HepG2 (cell line): ENCODE measurements around the gene ZNF618. TPM values are rescaled to one million over a fixed set of nuclear protein-coding genes. Genes with fewer than 3 reads are reported as not detected.

ENCODE experiments used
- ATAC-seq: fragments of 200-7000 bp; cut with Tn5 transposase; 3 replicates; pipeline ENCODE4 v1.9.1; 2020; ENCODE audit warnings: mild to moderate bottlenecking, moderate library complexity
- BruUV-seq: library from RNA; stranded (reverse); fragments of 400-500 nt; replicated peaks from 2 replicates; lab custom pipeline; 2021; lab: Mats Ljungman, UMichigan
- CTCF ChIA-PET: fragments of 300-600 bp; formaldehyde crosslinking; extraction: SDS; loops from one replicate; lab custom pipeline; 2021; ENCODE audit warnings: low total read pairs, inconsistent platforms, low intra/inter-chr PET ratio; lab: Yijun Ruan, JAX
- POLR2A ChIA-PET: fragments of 350-600 bp; sonication (Branson Sonifier 250); formaldehyde crosslinking; loops from one replicate; lab custom pipeline; 2020; ENCODE audit warnings: antibody characterized with exemption, inconsistent platforms; lab: Yijun Ruan, JAX
- DNase-seq: peaks from one replicate; pipeline ENCODE4 v3.0.0-alpha.2; 2015; ENCODE audit warnings: low spot score
- FAIRE-seq: peaks from 3 replicates; lab custom pipeline; 2011; peaks lifted over from hg19 to GRCh38; lab: Jason Lieb, UNC
- H2AFZ ChIP-seq: one replicate; pipeline ENCODE4 v1.6.1; 2011; ENCODE audit warnings: low read length, inconsistent platforms
- H3K27ac ChIP-seq: fragments of 300-600 bp; 3 replicates; pipeline ENCODE4 v1.8.0; 2011; ENCODE audit warnings: mixed run types, mild to moderate bottlenecking, mixed read lengths, low read length, inconsistent platforms; ENCODE audit not compliant: insufficient read depth; ENCODE audit errors: extremely low read length
- H3K27me3 ChIP-seq, 2 experiments: fragments of 200-600 bp in 1 of 2; 2 replicates in 1 of 2; 3 replicates in 1 of 2; pipeline versions ENCODE4 v1.6.0 to v1.8.0; 2011; ENCODE audit warnings: low read length in 2 of 2, mild to moderate bottlenecking in 2 of 2, moderate library complexity in 2 of 2, inconsistent platforms in 1 of 2; ENCODE audit not compliant: insufficient read depth in 2 of 2, control insufficient read depth in 1 of 2
- H3K36me3 ChIP-seq, 2 experiments: fragments of 200-600 bp in 1 of 2; replicated peaks in 1 of 2; 2 replicates in 1 of 2; 3 replicates in 1 of 2; pipeline versions ENCODE4 v1.5.1 to v1.8.0; 2011; ENCODE audit warnings: low read length in 2 of 2, inconsistent platforms in 1 of 2; ENCODE audit not compliant: insufficient read depth in 2 of 2, control insufficient read depth in 1 of 2
- H3K4me1 ChIP-seq: 2 replicates; pipeline ENCODE4 v1.5.1; 2012; ENCODE audit warnings: low read length, inconsistent platforms; ENCODE audit not compliant: insufficient read depth
- H3K4me2 ChIP-seq: 2 replicates; pipeline ENCODE4 v1.6.0; 2011; ENCODE audit warnings: low read depth, low read length, inconsistent platforms
- H3K4me3 ChIP-seq, 3 experiments: fragments of 200-600 bp in 1 of 3; sonication (generic), shearing (Covaris generic) in 1 of 3; replicated peaks in 1 of 3; 2 replicates each; pipeline ENCODE4 v1.5.1; 2011 to 2016; ENCODE audit warnings: low read length in 3 of 3, inconsistent platforms in 2 of 3, low read depth in 2 of 3, mild to moderate bottlenecking in 2 of 3, control low read depth in 1 of 3, mixed read lengths in 1 of 3; ENCODE audit not compliant: insufficient read depth in 1 of 3
- H3K79me2 ChIP-seq: one replicate; pipeline ENCODE4 v1.6.1; 2011; ENCODE audit warnings: low read length, inconsistent platforms; ENCODE audit not compliant: insufficient read depth
- H3K9ac ChIP-seq: 2 replicates; pipeline ENCODE4 v1.6.0; 2011; ENCODE audit warnings: mild to moderate bottlenecking, low read depth, low read length, inconsistent platforms; ENCODE audit not compliant: insufficient read depth
- H3K9me3 ChIP-seq: 2 replicates; pipeline ENCODE4 v1.5.1; 2012; ENCODE audit warnings: mild to moderate bottlenecking, low read length
- H4K20me1 ChIP-seq: 2 replicates; pipeline ENCODE4 v1.6.0; 2011; ENCODE audit warnings: inconsistent platforms, mild to moderate bottlenecking, low read length, moderate library complexity; ENCODE audit not compliant: insufficient read depth
- ERF ChIP-seq: IDR thresholded peaks from 2 replicates; pipeline ENCODE4 v1.6.1; 2018; ENCODE audit warnings: missing biosample characterization, missing genetic modification reagents
- FLYWCH1 ChIP-seq: sonication (generic); formaldehyde crosslinking; IDR thresholded peaks from 2 replicates; pipeline ENCODE4 v1.8.1; 2023; ENCODE audit warnings: mild to moderate bottlenecking, missing genetic modification reagents
- FOXK1 ChIP-seq: sonication (generic); formaldehyde crosslinking; IDR thresholded peaks from 2 replicates; pipeline ENCODE4 v1.4.0; 2020; ENCODE audit warnings: low read depth, missing genetic modification reagents, borderline replicate concordance
- FOXO1 ChIP-seq: sonication (generic); formaldehyde crosslinking; IDR thresholded peaks from 2 replicates; pipeline ENCODE4 v1.4.0; 2020; ENCODE audit warnings: missing genetic modification reagents
- NONO ChIP-seq, 2 experiments: fragments of 450-650 bp in 1 of 2; sonication (generic) in 1 of 2; formaldehyde crosslinking in 1 of 2; IDR thresholded peaks in 1 of 2; conservative IDR thresholded peaks in 1 of 2; 2 replicates each; pipeline versions ENCODE4 v1.6.1 to v1.8.0; 2017 to 2022; ENCODE audit warnings: mild to moderate bottlenecking in 1 of 2, missing genetic modification reagents in 1 of 2, moderate library complexity in 1 of 2
- RAD21 ChIP-seq: fragments of 450-650 bp; formaldehyde crosslinking; IDR thresholded peaks from 2 replicates; pipeline ENCODE4 v1.5.0; 2020; ENCODE audit warnings: mild to moderate bottlenecking
- SAP130 ChIP-seq: IDR thresholded peaks from 2 replicates; pipeline ENCODE4 v1.6.1; 2016; ENCODE audit warnings: low read depth
- SIX1 ChIP-seq: sonication (generic); formaldehyde crosslinking; IDR thresholded peaks from 2 replicates; pipeline ENCODE4 v1.4.0; 2020; ENCODE audit warnings: missing genetic modification reagents, borderline replicate concordance
- SOX13 ChIP-seq, 3 experiments: fragments of 450-650 bp in 1 of 3; sonication (generic) in 1 of 3; formaldehyde crosslinking in 1 of 3; IDR thresholded peaks in 2 of 3; conservative IDR thresholded peaks in 1 of 3; 2 replicates each; pipeline versions ENCODE4 v1.5.0 to v1.6.1; 2016 to 2020; ENCODE audit warnings: antibody characterized with exemption in 1 of 3, mild to moderate bottlenecking in 1 of 3, missing compliant biosample characterization in 1 of 3, missing genetic modification reagents in 1 of 3, moderate library complexity in 1 of 3
- TEAD3 ChIP-seq: optimal IDR thresholded peaks from 2 replicates; pipeline ENCODE3; 2016; ENCODE audit warnings: borderline replicate concordance
- XRCC5 ChIP-seq: fragments of 200-400 bp; formaldehyde crosslinking; optimal IDR thresholded peaks from 2 replicates; pipeline ENCODE3; 2017; ENCODE audit warnings: mild to moderate bottlenecking, low read length
- ZFX ChIP-seq: sonication (generic); formaldehyde crosslinking; IDR thresholded peaks from 2 replicates; pipeline ENCODE4 v1.4.0; 2020; ENCODE audit warnings: mild to moderate bottlenecking, low read depth, missing genetic modification reagents, moderate library complexity
- WGBS: methylation state at CpG from one replicate; pipeline ENCODE4 v1.1.6; 2017; ENCODE audit warnings: low lambda C conversion rate; 5-methylcytosine and 5-hydroxymethylcytosine counted together
- in situ Hi-C: cut with HindIII; loops from 2 replicates; pipeline ENCODE4 v1.10.0; 2017; ENCODE audit warnings: low pct_unique_long_range_greater_than_20kb; ENCODE audit not compliant: extremely low pct_ligation_motif_present
- intact Hi-C: fragments of 100-400 bp; cut with micrococcal nuclease; formaldehyde crosslinking; loops from one replicate; pipeline ENCODE4 v1.10.0; 2022; ENCODE audit not compliant: unreplicated experiment
- polyA plus RNA-seq, 8 experiments: library from polyadenylated mRNA; depleted of rRNA in 3 of 8; stranded (reverse) in 7 of 8; unstranded in 1 of 8; fragments of >200 nt; fragmentation: Illumina TruSeq in 4 of 8; extraction: Trizol in 4 of 8; gene quantifications; 2 replicates each; pipeline versions ENCODE4 v1.2.1 to v1.2.3, GENCODE V29; 2011 to 2016; ENCODE audit warnings: low read depth in 4 of 8, missing spikeins in 1 of 8, mixed read lengths in 1 of 8; ENCODE audit not compliant: insufficient read depth in 1 of 8
- total RNA-seq, 5 experiments: library from RNA; depleted of rRNA; stranded (reverse); fragments of >200 nt; fragmentation: Illumina TruSeq; extraction: Trizol; gene quantifications; 2 replicates each; pipeline ENCODE4 v1.2.3, GENCODE V29; 2016; ENCODE audit warnings: low read depth in 1 of 5
- TF ChIP-seq, protein P1 (sequence below): IDR thresholded peaks from 2 replicates; pipeline ENCODE4 v1.6.1; 2016; ENCODE audit warnings: low read depth
- TF ChIP-seq, protein P2 (sequence below): sonication (generic); formaldehyde crosslinking; IDR thresholded peaks from 2 replicates; pipeline ENCODE4 v1.8.0; 2022; ENCODE audit warnings: missing genetic modification reagents, mild to moderate bottlenecking, moderate library complexity, borderline replicate concordance
- TF ChIP-seq, protein P3 (sequence below): sonication (generic); formaldehyde crosslinking; IDR thresholded peaks from 2 replicates; pipeline ENCODE4 v1.4.0; 2020; ENCODE audit warnings: mild to moderate bottlenecking, low read depth, missing genetic modification reagents
- TF ChIP-seq, protein P4 (sequence below), 2 experiments: sonication (generic) in 1 of 2; formaldehyde crosslinking in 1 of 2; IDR thresholded peaks; 2 replicates each; pipeline versions ENCODE4 v1.4.0 to v1.6.1; 2018 to 2020; ENCODE audit warnings: missing genetic modification reagents in 2 of 2, borderline replicate concordance in 1 of 2, low read depth in 1 of 2, mild to moderate bottlenecking in 1 of 2, missing biosample characterization in 1 of 2

ZNF618 gene
- total and polyA plus RNA-seq, 2 of the 13 experiments (the other 11 are each of a cell fraction or from before 2014, with no cell fraction given), result 0.07 TPM

DNA sequence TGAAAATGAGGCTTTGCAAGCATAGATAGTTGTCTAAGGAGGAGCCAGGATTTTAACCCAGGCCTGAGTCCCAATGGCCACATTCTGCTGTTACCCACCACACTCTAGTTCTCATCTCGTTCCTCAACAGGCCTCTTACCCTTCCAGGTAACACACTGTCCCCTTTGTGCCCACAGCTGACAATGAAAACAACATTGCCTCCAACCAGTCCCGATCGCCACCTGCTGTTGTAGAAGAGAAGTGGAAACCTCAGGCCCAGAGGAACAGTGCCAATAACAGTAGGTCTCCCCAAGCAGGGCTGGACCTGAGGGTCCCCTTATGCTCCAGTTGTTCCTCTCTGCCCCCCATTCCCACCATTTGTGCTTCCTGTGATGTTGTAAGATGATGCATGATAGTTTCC is 171.6 kb downstream of the ZNF618 start:
- no peaks in the 10 kb centered on the region for H4K20me1 ChIP-seq
- H3K27me3 ChIP-seq, result peaks cover 0 to 6% of the 10 kb centered on the region in 2 experiments; a peak in 1 of 5 replicates
- peak; percentile 65 for FAIRE-seq
- H3K27ac ChIP-seq, result no peak overlapping the region
- no TSS peak for BruUV-seq
- H3K79me2 ChIP-seq, result no peaks in the 10 kb centered on the region
- H3K4me1 ChIP-seq, result peaks cover 21% of the 10 kb centered on the region
- H3K4me3 ChIP-seq, result no peak overlapping the region
- ChIA-PET CTCF (interaction anchor here (0.8 to 2.3 kb wide), 4 partner anchors 12 to 310 kb away, joined by 3 to 9 read pairs (median 5); no protein-coding TSS in a partner anchor), POLR2A (interaction anchor here (0.9 kb wide), 1 partner anchor 11 kb away, joined by 3 read pairs; no protein-coding TSS in a partner anchor)
- H2AFZ ChIP-seq, result no peak overlapping the region
- in situ Hi-C loops (loop anchor here (25.0 kb wide), 1 partner anchor 310 kb away; no protein-coding TSS in a partner anchor), intact Hi-C loops (loop anchor here (1.0 to 10.0 kb wide), 4 partner anchors 173 to 365 kb away; partner anchors contain the start of gene ZNF618)
- H3K36me3 ChIP-seq, result no peaks in the 10 kb centered on the region
- 4% methylated on average over 3 of the region's 3 CpGs for WGBS
- H3K9me3 ChIP-seq, result no peaks in the 10 kb centered on the region
- ATAC-seq, result peak; percentile 96
- peak overlapping the region; percentile 25; the same call in 1 of the 2 replicates for H3K4me2 ChIP-seq
- peak; percentile 68 for DNase-seq
- no peak overlapping the region for H3K9ac ChIP-seq
- TF ChIP-seq TEAD3 (CRISPR knock-in tag) (peak; percentile 28), SAP130 (CRISPR knock-in tag) (peak; percentile 29; the same call in 1 of the 2 replicates), SOX13 (IDR thresholded peaks at IDR 0.05) (no peak), SOX13 (CRISPR knock-in tag; conservative IDR thresholded peaks at IDR 0.05 in 1 of 2, IDR thresholded peaks at IDR 0.05 in 1 of 2) (peak in 1 of 2 experiments; percentile 24; a peak in 1 of 4 replicates), RAD21 (CRISPR knock-in tag) (peak; percentile 63), ZFX (CRISPR knock-in tag) (0 out of 2 replicates have a peak, but pooled peaks have one; percentile 27), FOXK1 (CRISPR knock-in tag) (peak; percentile 73; the same call in 1 of the 2 replicates), ERF (CRISPR knock-in tag) (peak; percentile 43; the same call in 1 of the 2 replicates), SIX1 (CRISPR knock-in tag) (no peak), FLYWCH1 (CRISPR knock-in tag) (no peak), XRCC5 (peak; percentile 84), FOXO1 (CRISPR knock-in tag) (peak; percentile 60; the same call in 1 of the 2 replicates), NONO (IDR thresholded peaks at IDR 0.05) (no peak), NONO (CRISPR knock-in tag; conservative IDR thresholded peaks at IDR 0.05) (0 out of 2 replicates have a peak, but pooled peaks have one; percentile 51)
- TF ChIP-seq, protein P1, sequence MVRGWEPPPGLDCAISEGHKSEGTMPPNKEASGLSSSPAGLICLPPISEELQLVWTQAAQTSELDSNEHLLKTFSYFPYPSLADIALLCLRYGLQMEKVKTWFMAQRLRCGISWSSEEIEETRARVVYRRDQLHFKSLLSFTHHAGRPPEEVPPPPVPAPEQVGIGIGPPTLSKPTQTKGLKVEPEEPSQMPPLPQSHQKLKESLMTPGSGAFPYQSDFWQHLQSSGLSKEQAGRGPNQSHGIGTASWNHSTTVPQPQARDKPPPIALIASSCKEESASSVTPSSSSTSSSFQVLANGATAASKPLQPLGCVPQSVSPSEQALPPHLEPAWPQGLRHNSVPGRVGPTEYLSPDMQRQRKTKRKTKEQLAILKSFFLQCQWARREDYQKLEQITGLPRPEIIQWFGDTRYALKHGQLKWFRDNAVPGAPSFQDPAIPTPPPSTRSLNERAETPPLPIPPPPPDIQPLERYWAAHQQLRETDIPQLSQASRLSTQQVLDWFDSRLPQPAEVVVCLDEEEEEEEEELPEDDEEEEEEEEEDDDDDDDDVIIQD (CRISPR knock-in tag), result 0 out of 2 replicates have a peak, but pooled peaks have one; percentile 35
- TF ChIP-seq, protein P2, sequence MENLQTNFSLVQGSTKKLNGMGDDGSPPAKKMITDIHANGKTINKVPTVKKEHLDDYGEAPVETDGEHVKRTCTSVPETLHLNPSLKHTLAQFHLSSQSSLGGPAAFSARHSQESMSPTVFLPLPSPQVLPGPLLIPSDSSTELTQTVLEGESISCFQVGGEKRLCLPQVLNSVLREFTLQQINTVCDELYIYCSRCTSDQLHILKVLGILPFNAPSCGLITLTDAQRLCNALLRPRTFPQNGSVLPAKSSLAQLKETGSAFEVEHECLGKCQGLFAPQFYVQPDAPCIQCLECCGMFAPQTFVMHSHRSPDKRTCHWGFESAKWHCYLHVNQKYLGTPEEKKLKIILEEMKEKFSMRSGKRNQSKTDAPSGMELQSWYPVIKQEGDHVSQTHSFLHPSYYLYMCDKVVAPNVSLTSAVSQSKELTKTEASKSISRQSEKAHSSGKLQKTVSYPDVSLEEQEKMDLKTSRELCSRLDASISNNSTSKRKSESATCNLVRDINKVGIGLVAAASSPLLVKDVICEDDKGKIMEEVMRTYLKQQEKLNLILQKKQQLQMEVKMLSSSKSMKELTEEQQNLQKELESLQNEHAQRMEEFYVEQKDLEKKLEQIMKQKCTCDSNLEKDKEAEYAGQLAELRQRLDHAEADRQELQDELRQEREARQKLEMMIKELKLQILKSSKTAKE (CRISPR knock-in tag), result 0 out of 2 replicates have a peak, but pooled peaks have one; percentile 24
- TF ChIP-seq, protein P3, sequence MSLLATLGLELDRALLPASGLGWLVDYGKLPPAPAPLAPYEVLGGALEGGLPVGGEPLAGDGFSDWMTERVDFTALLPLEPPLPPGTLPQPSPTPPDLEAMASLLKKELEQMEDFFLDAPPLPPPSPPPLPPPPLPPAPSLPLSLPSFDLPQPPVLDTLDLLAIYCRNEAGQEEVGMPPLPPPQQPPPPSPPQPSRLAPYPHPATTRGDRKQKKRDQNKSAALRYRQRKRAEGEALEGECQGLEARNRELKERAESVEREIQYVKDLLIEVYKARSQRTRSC, result no peak
- TF ChIP-seq, protein P4, sequence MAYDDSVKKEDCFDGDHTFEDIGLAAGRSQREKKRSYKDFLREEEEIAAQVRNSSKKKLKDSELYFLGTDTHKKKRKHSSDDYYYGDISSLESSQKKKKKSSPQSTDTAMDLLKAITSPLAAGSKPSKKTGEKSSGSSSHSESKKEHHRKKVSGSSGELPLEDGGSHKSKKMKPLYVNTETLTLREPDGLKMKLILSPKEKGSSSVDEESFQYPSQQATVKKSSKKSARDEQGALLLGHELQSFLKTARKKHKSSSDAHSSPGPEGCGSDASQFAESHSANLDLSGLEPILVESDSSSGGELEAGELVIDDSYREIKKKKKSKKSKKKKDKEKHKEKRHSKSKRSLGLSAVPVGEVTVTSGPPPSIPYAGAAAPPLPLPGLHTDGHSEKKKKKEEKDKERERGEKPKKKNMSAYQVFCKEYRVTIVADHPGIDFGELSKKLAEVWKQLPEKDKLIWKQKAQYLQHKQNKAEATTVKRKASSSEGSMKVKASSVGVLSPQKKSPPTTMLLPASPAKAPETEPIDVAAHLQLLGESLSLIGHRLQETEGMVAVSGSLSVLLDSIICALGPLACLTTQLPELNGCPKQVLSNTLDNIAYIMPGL (CRISPR knock-in tag; IDR thresholded peaks at IDR 0.05; ENCODE audit: borderline replicate concordance in 1 of 2, low read depth in 1 of 2), result 0 out of 4 replicates have a peak, but pooled peaks of 1 of the 2 experiments have one; percentile 22
